ENCODE data around the gene TPM1.

TPM1 gene

DNA sequence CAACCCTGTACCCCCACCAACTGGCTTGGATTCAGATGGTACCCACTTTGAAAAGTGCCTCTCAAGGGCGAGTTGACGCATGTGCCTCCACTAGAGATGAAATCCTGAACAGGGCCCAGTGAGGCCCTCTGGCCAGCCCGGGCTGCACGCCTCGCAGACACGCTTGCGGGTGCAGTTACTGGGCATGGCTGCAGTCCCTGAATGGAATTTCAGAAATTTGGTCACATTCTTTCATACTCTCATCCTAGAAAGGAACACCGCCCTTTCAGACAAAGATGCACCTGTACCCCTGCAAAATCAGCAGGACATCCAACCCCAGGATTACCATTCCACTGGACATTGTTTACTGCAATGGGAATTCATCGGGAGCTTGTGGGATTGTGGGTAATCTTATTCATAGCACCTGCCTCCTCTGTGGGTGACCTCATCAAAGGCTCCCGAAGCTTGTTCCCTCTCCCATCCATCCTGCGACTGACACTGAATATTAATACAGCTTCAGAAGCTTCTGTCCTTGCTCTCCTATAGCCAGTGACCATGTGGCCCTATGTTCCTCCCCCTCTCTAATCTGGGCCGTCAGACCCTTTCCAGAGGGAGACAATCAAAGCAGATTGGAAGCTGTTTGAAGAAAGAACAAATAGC, 42.5 kb upstream of the TPM1 start:
- TF ChIP-seq, protein P1, sequence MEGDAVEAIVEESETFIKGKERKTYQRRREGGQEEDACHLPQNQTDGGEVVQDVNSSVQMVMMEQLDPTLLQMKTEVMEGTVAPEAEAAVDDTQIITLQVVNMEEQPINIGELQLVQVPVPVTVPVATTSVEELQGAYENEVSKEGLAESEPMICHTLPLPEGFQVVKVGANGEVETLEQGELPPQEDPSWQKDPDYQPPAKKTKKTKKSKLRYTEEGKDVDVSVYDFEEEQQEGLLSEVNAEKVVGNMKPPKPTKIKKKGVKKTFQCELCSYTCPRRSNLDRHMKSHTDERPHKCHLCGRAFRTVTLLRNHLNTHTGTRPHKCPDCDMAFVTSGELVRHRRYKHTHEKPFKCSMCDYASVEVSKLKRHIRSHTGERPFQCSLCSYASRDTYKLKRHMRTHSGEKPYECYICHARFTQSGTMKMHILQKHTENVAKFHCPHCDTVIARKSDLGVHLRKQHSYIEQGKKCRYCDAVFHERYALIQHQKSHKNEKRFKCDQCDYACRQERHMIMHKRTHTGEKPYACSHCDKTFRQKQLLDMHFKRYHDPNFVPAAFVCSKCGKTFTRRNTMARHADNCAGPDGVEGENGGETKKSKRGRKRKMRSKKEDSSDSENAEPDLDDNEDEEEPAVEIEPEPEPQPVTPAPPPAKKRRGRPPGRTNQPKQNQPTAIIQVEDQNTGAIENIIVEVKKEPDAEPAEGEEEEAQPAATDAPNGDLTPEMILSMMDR (IDR thresholded peaks at IDR 0.05), result no peak

DNA sequence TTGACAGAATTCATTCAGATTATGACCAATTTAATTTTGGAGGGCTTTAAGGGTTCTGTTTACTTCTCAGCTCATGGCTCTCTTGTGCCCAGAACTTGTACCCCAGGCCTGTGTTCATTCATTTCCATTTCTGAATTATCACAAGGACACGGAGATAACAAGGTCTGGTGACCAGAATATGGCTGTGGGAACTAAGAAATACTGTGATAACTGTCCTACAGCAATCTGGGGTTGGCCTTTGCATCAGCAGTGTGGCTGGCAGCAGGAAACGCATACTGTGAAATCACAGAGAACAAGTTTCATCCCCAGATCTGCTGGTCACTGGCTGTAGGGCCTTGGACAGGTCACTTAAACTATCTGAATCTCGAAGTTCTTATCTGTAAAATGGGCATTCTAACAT, 41.8 kb upstream of the TPM1 start:
- TF ChIP-seq, protein P1 (IDR thresholded peaks at IDR 0.05), result no peak

DNA sequence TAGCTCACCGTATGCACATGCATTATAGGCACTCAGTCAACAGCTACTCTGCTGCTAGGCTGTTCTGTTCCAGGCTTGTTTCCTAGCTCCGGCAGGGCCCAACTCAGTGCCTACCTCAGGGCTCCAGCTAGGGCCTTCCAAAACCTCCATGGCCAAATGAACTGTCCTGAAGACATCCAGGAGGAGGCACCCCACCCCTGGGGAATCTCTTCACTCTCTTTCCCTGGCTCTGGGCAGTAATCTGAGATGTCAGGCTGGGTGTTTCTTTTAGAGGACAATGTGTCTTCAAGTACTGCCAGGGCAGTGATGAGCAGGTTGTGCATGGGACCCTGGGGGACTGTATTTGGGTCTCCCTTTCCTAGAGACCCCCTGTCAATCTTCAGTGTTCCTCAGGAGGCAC, 38.3 kb upstream of the TPM1 start:
- TF ChIP-seq, protein P1 (IDR thresholded peaks at IDR 0.05), result no peak

DNA sequence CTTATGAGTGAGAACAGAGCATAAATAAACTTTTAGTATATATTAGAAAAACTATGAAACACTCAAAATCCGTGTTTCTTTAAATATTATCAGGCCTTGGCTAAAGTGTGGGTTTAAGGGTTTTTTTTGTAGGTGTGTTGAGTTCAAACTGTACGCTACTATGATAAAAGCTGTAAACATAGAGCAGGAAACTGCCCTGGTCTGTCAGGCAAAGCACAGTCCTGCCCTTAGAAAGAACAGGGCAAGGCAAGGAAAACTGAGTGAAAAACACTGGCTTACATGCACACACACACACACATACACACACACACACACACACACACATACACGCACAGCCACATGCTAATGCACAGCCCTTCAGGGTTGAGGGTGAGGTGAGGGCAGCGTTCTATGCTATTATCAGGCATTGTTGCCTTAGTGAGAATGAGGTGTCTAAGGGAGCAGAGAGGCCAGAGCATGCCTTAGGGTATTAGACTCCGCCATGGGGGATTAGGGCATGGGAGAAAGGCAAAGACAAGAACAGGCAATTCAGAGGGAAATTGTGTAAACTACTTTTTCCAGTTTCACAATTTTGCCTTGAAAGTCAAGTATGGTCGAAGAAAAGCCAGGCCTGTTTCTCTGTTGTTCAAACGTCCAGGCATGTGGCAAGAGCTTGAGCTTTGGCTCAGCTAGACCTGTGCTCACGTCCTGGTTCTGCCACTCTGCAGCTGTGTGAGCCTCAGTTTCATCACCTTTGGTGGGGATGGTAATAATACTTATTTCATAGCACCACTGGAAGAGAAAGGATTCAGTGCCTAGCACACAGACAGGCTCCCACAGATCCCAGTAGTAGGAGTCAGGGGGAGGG, 36.3 kb upstream of the TPM1 start:
- TF ChIP-seq, protein P1 (IDR thresholded peaks at IDR 0.05), result no peak

DNA sequence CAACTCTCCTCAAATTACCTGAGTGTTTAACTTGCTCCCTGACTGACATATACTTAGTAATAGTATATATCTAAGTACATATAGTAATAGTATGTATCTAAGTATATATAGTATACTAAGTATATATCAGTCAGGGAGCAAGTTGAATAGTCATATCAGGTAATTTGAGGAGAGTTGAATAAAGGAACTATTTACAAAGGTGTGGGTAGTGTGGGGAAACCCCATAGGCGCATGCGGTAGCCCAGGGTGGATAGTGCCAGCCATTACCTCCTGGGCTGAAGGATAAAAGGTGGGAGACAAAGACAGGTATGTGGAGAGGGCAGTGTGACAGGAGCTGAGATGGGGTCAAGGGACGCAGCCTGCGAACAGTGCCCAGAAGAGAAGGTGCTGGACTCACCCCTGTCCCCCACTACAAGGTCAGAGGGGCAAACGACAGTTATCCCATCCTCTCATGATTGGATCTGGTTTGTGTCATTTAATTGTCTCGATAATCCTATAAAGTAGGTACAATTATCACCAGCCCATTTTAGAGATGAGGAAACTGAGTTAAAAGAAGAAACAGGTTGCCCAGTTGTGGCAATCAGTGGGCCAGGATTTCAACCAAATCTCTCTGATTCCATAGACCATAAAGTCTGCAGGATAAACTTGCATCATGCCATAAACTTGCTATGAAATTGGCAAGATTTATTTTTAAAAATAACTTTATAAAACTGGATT, 34.1 kb upstream of the TPM1 start:
- TF ChIP-seq, protein P1 (IDR thresholded peaks at IDR 0.05), result no peak

DNA sequence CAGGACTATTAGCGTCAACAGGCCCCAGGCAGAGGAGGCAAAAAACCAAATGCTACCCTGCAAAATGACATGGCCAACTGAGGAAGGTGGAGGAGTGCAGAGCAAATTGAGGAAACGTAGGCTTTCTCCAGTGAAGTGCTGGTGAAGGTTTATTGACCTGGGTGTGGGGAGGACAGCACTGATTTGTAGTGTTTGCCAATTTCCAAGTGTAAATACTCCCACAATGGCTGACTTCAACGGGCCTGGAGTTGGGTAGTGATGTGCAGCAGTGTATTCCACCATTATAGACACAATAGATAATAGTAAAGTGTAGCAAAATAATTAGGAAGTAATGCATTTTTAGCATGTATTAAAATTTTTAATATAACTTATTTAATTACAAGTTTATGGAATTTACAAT, 32.2 kb upstream of the TPM1 start:
- TF ChIP-seq, protein P1 (IDR thresholded peaks at IDR 0.05), result no peak

DNA sequence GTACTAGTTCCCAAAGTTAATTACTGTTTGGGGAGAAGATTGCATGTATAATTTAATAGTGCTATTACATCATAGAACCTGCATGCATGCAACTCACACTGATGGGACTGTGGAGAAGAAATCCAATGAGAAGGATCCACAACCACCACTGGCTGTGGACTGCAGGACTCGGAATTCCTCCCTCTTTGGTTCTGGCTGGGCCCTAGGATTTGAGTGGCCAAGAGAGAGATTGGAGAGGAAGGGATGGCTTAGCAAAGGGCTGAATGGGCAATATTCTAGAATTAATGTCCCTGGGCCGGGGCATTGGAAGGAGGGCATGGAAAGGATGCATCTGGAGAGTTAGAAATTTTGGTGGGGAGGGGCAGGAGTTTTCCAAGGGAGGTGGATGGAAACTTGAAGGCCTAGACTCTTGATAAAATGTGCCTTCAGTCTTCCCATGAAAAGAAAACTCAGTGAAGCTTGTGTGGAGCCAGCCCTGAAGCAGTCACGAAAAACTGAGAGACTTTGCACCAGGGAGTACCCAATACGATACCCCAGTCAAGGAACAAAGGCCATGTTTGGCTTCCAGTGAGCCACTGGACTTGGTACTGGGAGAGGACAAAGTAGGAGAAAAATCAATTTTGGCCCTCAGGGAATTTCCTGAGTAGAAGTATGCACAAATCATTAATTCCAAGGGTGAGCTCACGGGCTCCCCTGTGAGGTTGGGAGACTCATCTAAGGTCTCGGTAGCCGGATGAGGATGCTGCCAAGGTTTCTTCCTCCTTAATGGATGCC, 31.4 kb upstream of the TPM1 start:
- TF ChIP-seq, protein P1 (IDR thresholded peaks at IDR 0.05), result no peak

Data from LNCAP (cell line).